Colonic mucosa (tissue), 4 donors: ENCODE results near the gene SLC26A4. TPM values are rescaled to one million over a fixed set of nuclear protein-coding genes. Genes with fewer than 3 reads are reported as not detected.

ENCODE experiments used
- DNase-seq: peaks from one replicate; pipeline ENCODE4 v3.0.0-alpha.2; 2020
- H3K27ac ChIP-seq: fragments of 200-600 bp; one replicate; pipeline ENCODE4 v1.8.0; 2021
- H3K27me3 ChIP-seq: fragments of 200-600 bp; one replicate; pipeline ENCODE4 v1.8.0; 2021
- H3K36me3 ChIP-seq: fragments of 200-600 bp; one replicate; pipeline ENCODE4 v1.8.0; 2021
- H3K4me1 ChIP-seq: fragments of 200-600 bp; one replicate; pipeline ENCODE4 v1.8.0; 2021; ENCODE audit warnings: mild to moderate bottlenecking
- H3K4me3 ChIP-seq: fragments of 200-600 bp; one replicate; pipeline ENCODE4 v1.8.0; 2021
- H3K9ac ChIP-seq, 2 donors: one replicate each; pipeline ENCODE4 v1.7.0; 2013; ENCODE audit warnings: control low read depth in 2 of 2, low read depth in 2 of 2, low read length in 2 of 2
- H3K9me3 ChIP-seq: fragments of 200-600 bp; one replicate; pipeline ENCODE4 v1.8.0; 2021
- intact Hi-C: fragments of 100-400 bp; cut with DNase I; formaldehyde crosslinking; loops from one replicate; pipeline ENCODE4 v1.14.1; 2022
- total RNA-seq, 2 donors: library from RNA; stranded (reverse); fragmentation: NEBNext Ultra II Directional in 1 of 2; extraction: Animal tissue kit (Norgen Biotek cat#: 25700) in 1 of 2; gene quantifications; one replicate each; pipeline ENCODE4 v1.2.1, GENCODE V29; 2021
- TF ChIP-seq, protein P1 (sequence below): fragments of 200-600 bp; IDR thresholded peaks from one replicate; pipeline ENCODE4 v1.8.0; 2022; ENCODE audit warnings: antibody characterized with exemption, mild to moderate bottlenecking
- donor health status: healthy.
- donor health status: DM: no; HTN: no; CAD: no.
- donor health status: DM: no; HTN: no; CAD: no.

The SLC26A4 gene
- total RNA-seq, 2 donors from 2014 or later: 0.32 to 0.59 TPM

GRCh38 chr7:107622429-107622828 lies 38.2 kb upstream of the SLC26A4 start:
- H3K9me3 ChIP-seq: no peaks in the 10 kb centered on the region
- TF ChIP-seq, protein P1, sequence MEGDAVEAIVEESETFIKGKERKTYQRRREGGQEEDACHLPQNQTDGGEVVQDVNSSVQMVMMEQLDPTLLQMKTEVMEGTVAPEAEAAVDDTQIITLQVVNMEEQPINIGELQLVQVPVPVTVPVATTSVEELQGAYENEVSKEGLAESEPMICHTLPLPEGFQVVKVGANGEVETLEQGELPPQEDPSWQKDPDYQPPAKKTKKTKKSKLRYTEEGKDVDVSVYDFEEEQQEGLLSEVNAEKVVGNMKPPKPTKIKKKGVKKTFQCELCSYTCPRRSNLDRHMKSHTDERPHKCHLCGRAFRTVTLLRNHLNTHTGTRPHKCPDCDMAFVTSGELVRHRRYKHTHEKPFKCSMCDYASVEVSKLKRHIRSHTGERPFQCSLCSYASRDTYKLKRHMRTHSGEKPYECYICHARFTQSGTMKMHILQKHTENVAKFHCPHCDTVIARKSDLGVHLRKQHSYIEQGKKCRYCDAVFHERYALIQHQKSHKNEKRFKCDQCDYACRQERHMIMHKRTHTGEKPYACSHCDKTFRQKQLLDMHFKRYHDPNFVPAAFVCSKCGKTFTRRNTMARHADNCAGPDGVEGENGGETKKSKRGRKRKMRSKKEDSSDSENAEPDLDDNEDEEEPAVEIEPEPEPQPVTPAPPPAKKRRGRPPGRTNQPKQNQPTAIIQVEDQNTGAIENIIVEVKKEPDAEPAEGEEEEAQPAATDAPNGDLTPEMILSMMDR: no peak
- no peak overlapping the region for H3K9ac ChIP-seq
- H3K27me3 ChIP-seq: no peaks in the 10 kb centered on the region
- H3K4me1 ChIP-seq: no peaks in the 10 kb centered on the region
- H3K4me3 ChIP-seq: no peak overlapping the region
- no peak for DNase-seq
- H3K36me3 ChIP-seq: no peaks in the 10 kb centered on the region
- H3K27ac ChIP-seq: no peak overlapping the region
- intact Hi-C loops: no loop called here

- no peaks in the 10 kb centered on the region for H3K9me3 ChIP-seq
- H3K9ac ChIP-seq: no peak overlapping the region
- no peaks in the 10 kb centered on the region for H3K27me3 ChIP-seq
- intact Hi-C loops: no loop called here
- no peak overlapping the region for H3K4me3 ChIP-seq
- no peak for DNase-seq
- H3K4me1 ChIP-seq: no peaks in the 10 kb centered on the region
- H3K36me3 ChIP-seq: no peaks in the 10 kb centered on the region
- TF ChIP-seq, protein P1: no peak
- H3K27ac ChIP-seq: no peak overlapping the region
These were observed 37.7 kb upstream of the SLC26A4 start for GRCh38 chr7:107622894-107623293.

DNA sequence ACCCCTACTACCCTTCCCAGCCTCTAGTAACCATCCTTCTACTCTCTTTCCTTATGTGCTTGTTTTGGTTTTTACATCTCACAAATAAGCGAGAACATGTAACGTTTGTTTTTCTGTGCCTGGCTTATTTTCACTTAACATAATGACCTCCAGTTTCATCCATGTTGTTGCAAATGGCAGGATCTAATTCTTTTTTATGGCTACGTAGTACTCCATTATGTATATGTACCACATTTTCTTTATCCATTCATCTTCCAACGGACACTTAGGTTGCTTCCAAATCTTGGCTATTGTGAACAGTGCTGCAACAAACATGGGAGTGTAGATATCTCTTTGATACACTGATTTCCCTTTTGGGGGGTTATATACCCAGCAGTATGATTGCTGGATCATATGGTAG lies 33.6 kb upstream of the SLC26A4 start:
- Histone ChIP-seq H3K4me1 (no peaks in the 10 kb centered on the region), H3K9ac (no peak overlapping the region), H3K4me3 (no peak overlapping the region), H3K9me3 (no peaks in the 10 kb centered on the region), H3K27ac (no peak overlapping the region), H3K36me3 (no peaks in the 10 kb centered on the region), H3K27me3 (no peaks in the 10 kb centered on the region)
- DNase-seq: no peak
- intact Hi-C loops: no loop called here
- TF ChIP-seq, protein P1: no peak

DNA sequence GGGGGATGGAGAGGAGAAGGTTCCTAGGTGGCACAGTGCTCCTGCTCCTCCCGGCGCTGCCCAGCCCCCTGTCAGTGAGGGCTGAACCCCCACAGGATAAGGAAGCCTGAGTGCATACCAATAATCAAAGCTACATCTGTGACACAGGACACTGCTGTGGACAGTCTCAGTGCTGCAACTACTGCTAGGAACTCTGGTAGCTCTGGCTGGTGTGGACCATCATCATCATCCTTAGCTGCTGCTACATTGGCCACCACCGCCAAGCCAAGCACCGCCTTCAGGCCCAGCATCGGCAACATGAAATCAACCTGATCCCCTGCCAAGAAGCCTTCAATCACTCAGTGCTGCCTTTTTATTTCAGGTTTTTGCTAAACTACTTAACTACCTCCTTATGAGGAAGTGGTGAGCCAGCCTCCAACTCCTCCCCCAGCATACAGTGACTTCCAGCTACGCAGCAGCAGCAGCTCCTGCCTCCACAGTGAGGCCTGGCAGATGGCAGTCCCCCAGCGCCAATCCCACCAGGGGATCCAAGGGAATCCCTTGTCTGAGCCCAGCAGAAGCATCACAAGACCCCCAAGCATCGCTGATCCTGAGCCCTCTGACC lies 32.1 kb upstream of the SLC26A4 start:
- no peak overlapping the region for H3K4me3 ChIP-seq
- no peak for DNase-seq
- no peaks in the 10 kb centered on the region for H3K36me3 ChIP-seq
- intact Hi-C loops: no loop called here
- no peak overlapping the region for H3K27ac ChIP-seq
- TF ChIP-seq, protein P1: no peak
- H3K9ac ChIP-seq: no peak overlapping the region
- no peaks in the 10 kb centered on the region for H3K27me3 ChIP-seq
- H3K9me3 ChIP-seq: no peaks in the 10 kb centered on the region
- no peaks in the 10 kb centered on the region for H3K4me1 ChIP-seq

DNA sequence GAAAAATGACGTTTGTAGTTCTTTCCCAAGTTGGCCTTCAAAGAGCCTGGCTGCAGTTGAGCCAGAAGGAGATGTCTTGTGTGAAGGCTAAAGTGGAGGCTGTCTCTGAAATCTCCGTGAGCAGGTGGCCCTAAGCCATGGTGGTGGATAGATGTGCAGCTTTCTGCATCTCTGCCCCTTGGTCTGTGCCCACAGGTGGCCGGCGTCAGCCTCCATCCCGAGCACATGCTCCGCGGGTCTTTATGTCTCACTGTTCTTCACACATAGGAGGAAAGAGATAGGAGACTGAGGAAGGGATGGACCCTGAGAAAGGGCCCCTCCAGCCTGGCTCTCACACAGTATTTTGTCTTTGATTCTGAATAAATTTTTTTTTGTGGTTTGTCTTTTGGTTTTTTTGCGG lies 30.3 kb upstream of the SLC26A4 start:
- H3K27ac ChIP-seq: no peak overlapping the region
- TF ChIP-seq, protein P1: no peak
- H3K27me3 ChIP-seq: no peaks in the 10 kb centered on the region
- no peak for DNase-seq
- no peak overlapping the region for H3K4me3 ChIP-seq
- H3K36me3 ChIP-seq: no peaks in the 10 kb centered on the region
- intact Hi-C loops: no loop called here
- no peaks in the 10 kb centered on the region for H3K9me3 ChIP-seq
- no peak overlapping the region for H3K9ac ChIP-seq
- H3K4me1 ChIP-seq: no peaks in the 10 kb centered on the region
